ENCODE data around the gene TEX264.
A peak's percentile ranks its signal among the peaks of the same experiment; 100 is the strongest.

Gene TEX264

GRCh38 chr3:51669241-51670052, 1.6 kb upstream of the TEX264 start:
- Mint-ChIP-seq H3K9me3 (no peaks in the 10 kb centered on the region), H3K36me3 (ENCODE audit: low read depth) (peaks cover 3% of the 10 kb centered on the region), H3K4me1 (peaks cover 49% of the 10 kb centered on the region), H3K27ac (peak overlapping the region; percentile 63), H3K4me3 (peak overlapping the region; percentile 88), H3K27me3 (no peaks in the 10 kb centered on the region)
- ATAC-seq (peak; percentile 33), DNase-seq (peak; percentile 89)

GRCh38 chr3:51670053-51670822, 814 bp upstream of the TEX264 start:
- no peaks in the 10 kb centered on the region for H3K9me3 Mint-ChIP-seq
- H3K4me3 Mint-ChIP-seq, result peak overlapping the region; percentile 88
- DNase-seq (no peak), ATAC-seq (no peak)
- peak overlapping the region; percentile 71 for H3K27ac Mint-ChIP-seq
- no peaks in the 10 kb centered on the region for H3K27me3 Mint-ChIP-seq
- peaks cover 57% of the 10 kb centered on the region for H3K4me1 Mint-ChIP-seq
- peaks cover 3% of the 10 kb centered on the region for H3K36me3 Mint-ChIP-seq (ENCODE audit: low read depth)

- peaks cover 74% of the 10 kb centered on the region for H3K4me1 Mint-ChIP-seq
- peak overlapping the region; percentile 86 for H3K27ac Mint-ChIP-seq
- H3K27me3 Mint-ChIP-seq, result no peaks in the 10 kb centered on the region
Measured at GRCh38 chr3:51671734-51672475, 853 bp downstream of the TEX264 start.

GRCh38 chr3:51673181-51673801, 2.2 kb downstream of the TEX264 start:
- ATAC-seq (no peak), DNase-seq (no peak)
- Mint-ChIP-seq H3K27me3 (no peaks in the 10 kb centered on the region), H3K9me3 (no peaks in the 10 kb centered on the region), H3K36me3 (ENCODE audit: low read depth) (peaks cover 13% of the 10 kb centered on the region), H3K27ac (peak overlapping the region; percentile 15), H3K4me1 (peaks cover 82% of the 10 kb centered on the region), H3K4me3 (peak overlapping the region; percentile 25)

More at GRCh38 chr3:51671734-51672475, 853 bp downstream of the TEX264 start:
- Mint-ChIP-seq H3K4me3 (peak overlapping the region; percentile 88), H3K36me3 (ENCODE audit: low read depth) (peaks cover 10% of the 10 kb centered on the region), H3K9me3 (no peaks in the 10 kb centered on the region)
- peak; percentile 64 for DNase-seq
- peak; percentile 25 for ATAC-seq

- Mint-ChIP-seq H3K36me3 (ENCODE audit: low read depth) (peaks cover 13% of the 10 kb centered on the region), H3K27me3 (no peaks in the 10 kb centered on the region), H3K9me3 (no peaks in the 10 kb centered on the region), H3K27ac (no peak overlapping the region), H3K4me1 (peaks cover 84% of the 10 kb centered on the region), H3K4me3 (peak overlapping the region; percentile 25)
- no peak for ATAC-seq
- no peak for DNase-seq
Measured at GRCh38 chr3:51673802-51674654, 3.0 kb downstream of the TEX264 start.

GRCh38 chr3:51675201-51675611, 4.2 kb downstream of the TEX264 start:
- peaks cover 13% of the 10 kb centered on the region for H3K36me3 Mint-ChIP-seq (ENCODE audit: low read depth)
- H3K27ac Mint-ChIP-seq, result peak overlapping the region; percentile 70
- ATAC-seq (peak; percentile 66), DNase-seq (no peak)
- H3K9me3 Mint-ChIP-seq, result no peaks in the 10 kb centered on the region
- H3K4me1 Mint-ChIP-seq, result peaks cover 84% of the 10 kb centered on the region
- H3K4me3 Mint-ChIP-seq, result peak overlapping the region; percentile 43
- H3K27me3 Mint-ChIP-seq, result no peaks in the 10 kb centered on the region

GRCh38 chr3:51676102-51676640, 5.1 kb downstream of the TEX264 start:
- H3K27me3 Mint-ChIP-seq, result no peaks in the 10 kb centered on the region
- H3K27ac Mint-ChIP-seq, result no peak overlapping the region
- ATAC-seq (no peak), DNase-seq (no peak)
- H3K4me3 Mint-ChIP-seq, result peak overlapping the region; percentile 43
- peaks cover 13% of the 10 kb centered on the region for H3K36me3 Mint-ChIP-seq (ENCODE audit: low read depth)
- no peaks in the 10 kb centered on the region for H3K9me3 Mint-ChIP-seq
- H3K4me1 Mint-ChIP-seq, result peaks cover 86% of the 10 kb centered on the region

GRCh38 chr3:51677358-51677757, 6.3 kb downstream of the TEX264 start:
- ATAC-seq (no peak), DNase-seq (no peak)
- Mint-ChIP-seq H3K36me3 (ENCODE audit: low read depth) (peaks cover 14% of the 10 kb centered on the region), H3K4me3 (no peak overlapping the region), H3K4me1 (peaks cover 91% of the 10 kb centered on the region), H3K27me3 (no peaks in the 10 kb centered on the region), H3K27ac (peak overlapping the region; percentile 46), H3K9me3 (no peaks in the 10 kb centered on the region)

GRCh38 chr3:51678186-51678585, 7.1 kb downstream of the TEX264 start:
- H3K9me3 Mint-ChIP-seq, result no peaks in the 10 kb centered on the region
- DNase-seq, result no peak
- peaks cover 92% of the 10 kb centered on the region for H3K4me1 Mint-ChIP-seq
- no peak overlapping the region for H3K4me3 Mint-ChIP-seq
- no peak overlapping the region for H3K27ac Mint-ChIP-seq
- no peaks in the 10 kb centered on the region for H3K27me3 Mint-ChIP-seq
- peaks cover 14% of the 10 kb centered on the region for H3K36me3 Mint-ChIP-seq (ENCODE audit: low read depth)
- no peak for ATAC-seq

GRCh38 chr3:51678641-51679040, 7.6 kb downstream of the TEX264 start:
- H3K27ac Mint-ChIP-seq, result peak overlapping the region; percentile 25
- H3K9me3 Mint-ChIP-seq, result no peaks in the 10 kb centered on the region
- H3K4me1 Mint-ChIP-seq, result peaks cover 88% of the 10 kb centered on the region
- peaks cover 12% of the 10 kb centered on the region for H3K36me3 Mint-ChIP-seq (ENCODE audit: low read depth)
- DNase-seq (no peak), ATAC-seq (no peak)
- no peaks in the 10 kb centered on the region for H3K27me3 Mint-ChIP-seq
- no peak overlapping the region for H3K4me3 Mint-ChIP-seq

- Mint-ChIP-seq H3K9me3 (no peaks in the 10 kb centered on the region), H3K4me3 (no peak overlapping the region), H3K4me1 (peaks cover 83% of the 10 kb centered on the region), H3K36me3 (ENCODE audit: low read depth) (peaks cover 12% of the 10 kb centered on the region), H3K27me3 (no peaks in the 10 kb centered on the region), H3K27ac (peak overlapping the region; percentile 36)
- DNase-seq, result no peak
- ATAC-seq, result no peak
Measured at GRCh38 chr3:51679318-51679717, 8.3 kb downstream of the TEX264 start.

- H3K27ac Mint-ChIP-seq, result no peak overlapping the region
- H3K9me3 Mint-ChIP-seq, result no peaks in the 10 kb centered on the region
- ATAC-seq (no peak), DNase-seq (no peak)
- H3K36me3 Mint-ChIP-seq (ENCODE audit: low read depth), result peaks cover 14% of the 10 kb centered on the region
- H3K27me3 Mint-ChIP-seq, result no peaks in the 10 kb centered on the region
- H3K4me1 Mint-ChIP-seq, result peaks cover 82% of the 10 kb centered on the region
- no peak overlapping the region for H3K4me3 Mint-ChIP-seq
Measured at GRCh38 chr3:51679777-51680176, 8.7 kb downstream of the TEX264 start.

GRCh38 chr3:51680196-51680595, 9.1 kb downstream of the TEX264 start:
- peaks cover 82% of the 10 kb centered on the region for H3K4me1 Mint-ChIP-seq
- DNase-seq, result no peak

More at GRCh38 chr3:51680196-51680595, 9.1 kb downstream of the TEX264 start:
- Mint-ChIP-seq H3K27me3 (no peaks in the 10 kb centered on the region), H3K36me3 (ENCODE audit: low read depth) (peaks cover 16% of the 10 kb centered on the region), H3K27ac (peak overlapping the region; percentile 33), H3K4me3 (no peak overlapping the region), H3K9me3 (no peaks in the 10 kb centered on the region)
- no peak for ATAC-seq
